GM21576 (cell line): ENCODE data around the gene SCPEP1.

Source experiments
- ATAC-seq: cut with Tn5 transposase; IDR thresholded peaks from one replicate; pipeline ENCODE4 v1.9.1; 2021; ENCODE audit warnings: mild to moderate bottlenecking, moderate library complexity; ENCODE audit not compliant: unreplicated experiment

Gene SCPEP1

GRCh38 chr17:57037411-57037810, 59.5 kb downstream of the SCPEP1 start:
- ATAC-seq = no peak

- no peak for ATAC-seq
Observed at GRCh38 chr17:57038486-57038885, 60.6 kb downstream of the SCPEP1 start.

GRCh38 chr17:57040571-57040970, 62.6 kb downstream of the SCPEP1 start:
- ATAC-seq = no peak

- no peak for ATAC-seq
Observed at GRCh38 chr17:57043276-57043675, 65.3 kb downstream of the SCPEP1 start.

- ATAC-seq = no peak
Observed at GRCh38 chr17:57044976-57045867, 67.3 kb downstream of the SCPEP1 start.

GRCh38 chr17:57045868-57046704, 68.2 kb downstream of the SCPEP1 start:
- no peak for ATAC-seq

- ATAC-seq = no peak
Observed at GRCh38 chr17:57046749-57047148, 68.8 kb downstream of the SCPEP1 start.

- no peak for ATAC-seq
Observed at GRCh38 chr17:57048096-57048495, 70.2 kb downstream of the SCPEP1 start.

GRCh38 chr17:57050306-57050705, 72.4 kb downstream of the SCPEP1 start:
- no peak for ATAC-seq

- no peak for ATAC-seq
Observed at GRCh38 chr17:57051886-57052361, 74.0 kb downstream of the SCPEP1 start.
